ENCODE results near the gene DNAI1.

DNA sequence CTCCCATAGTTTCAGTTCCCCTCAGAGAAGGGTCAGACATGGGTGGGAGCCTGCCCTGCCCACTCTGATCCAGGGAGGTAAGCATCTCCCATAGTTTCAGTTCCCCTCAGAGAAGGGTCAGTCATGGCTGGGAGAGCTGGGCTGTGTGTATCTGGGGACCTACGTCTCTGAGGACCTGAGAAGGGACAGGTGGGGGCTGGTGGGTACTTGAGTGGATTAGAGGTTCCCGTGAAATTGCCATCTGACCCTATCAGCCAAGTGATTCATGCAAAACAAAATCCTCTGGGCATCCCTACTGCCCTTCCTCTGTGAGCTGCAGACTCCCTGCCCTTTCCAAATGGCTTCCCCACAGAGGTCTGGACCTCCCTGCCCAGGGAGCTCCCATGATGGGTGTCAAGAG lies 60.3 kb downstream of the DNAI1 start:
- no peak for TF ChIP-seq ZFX (IDR thresholded peaks at IDR 0.05)
- TF ChIP-seq, protein P1, sequence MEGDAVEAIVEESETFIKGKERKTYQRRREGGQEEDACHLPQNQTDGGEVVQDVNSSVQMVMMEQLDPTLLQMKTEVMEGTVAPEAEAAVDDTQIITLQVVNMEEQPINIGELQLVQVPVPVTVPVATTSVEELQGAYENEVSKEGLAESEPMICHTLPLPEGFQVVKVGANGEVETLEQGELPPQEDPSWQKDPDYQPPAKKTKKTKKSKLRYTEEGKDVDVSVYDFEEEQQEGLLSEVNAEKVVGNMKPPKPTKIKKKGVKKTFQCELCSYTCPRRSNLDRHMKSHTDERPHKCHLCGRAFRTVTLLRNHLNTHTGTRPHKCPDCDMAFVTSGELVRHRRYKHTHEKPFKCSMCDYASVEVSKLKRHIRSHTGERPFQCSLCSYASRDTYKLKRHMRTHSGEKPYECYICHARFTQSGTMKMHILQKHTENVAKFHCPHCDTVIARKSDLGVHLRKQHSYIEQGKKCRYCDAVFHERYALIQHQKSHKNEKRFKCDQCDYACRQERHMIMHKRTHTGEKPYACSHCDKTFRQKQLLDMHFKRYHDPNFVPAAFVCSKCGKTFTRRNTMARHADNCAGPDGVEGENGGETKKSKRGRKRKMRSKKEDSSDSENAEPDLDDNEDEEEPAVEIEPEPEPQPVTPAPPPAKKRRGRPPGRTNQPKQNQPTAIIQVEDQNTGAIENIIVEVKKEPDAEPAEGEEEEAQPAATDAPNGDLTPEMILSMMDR (conservative IDR thresholded peaks at IDR 0.05) = no peak

All from C4-2B (cell line).